Frontal cortex (tissue), 4 donors: Measurements from ENCODE around the gene USP9X. TPM values are rescaled to one million over a fixed set of nuclear protein-coding genes. Genes with fewer than 3 reads are reported as not detected.
"Not testable (repeated sequence)": the region's sequence is repeated elsewhere in the genome, so short reads cannot be mapped to it uniquely, and the experiment has no call there.

Source experiments
- DNase-seq, 2 donors: peaks; one replicate each; pipeline ENCODE4 v3.0.0; 2012; ENCODE audit warnings: low spot score in 2 of 2
- FAIRE-seq: peaks from 2 replicates; lab custom pipeline; 2012; peaks lifted over from hg19 to GRCh38; lab: Jason Lieb, UNC
- total RNA-seq: library from RNA; depleted of rRNA; stranded (reverse); fragments of >200 nt; gene quantifications from one replicate; pipeline ENCODE4 v1.2.3, GENCODE V29; 2014
- donor health status: control.
- donor health status: control.
- donor health status: control.

USP9X gene, protein sequence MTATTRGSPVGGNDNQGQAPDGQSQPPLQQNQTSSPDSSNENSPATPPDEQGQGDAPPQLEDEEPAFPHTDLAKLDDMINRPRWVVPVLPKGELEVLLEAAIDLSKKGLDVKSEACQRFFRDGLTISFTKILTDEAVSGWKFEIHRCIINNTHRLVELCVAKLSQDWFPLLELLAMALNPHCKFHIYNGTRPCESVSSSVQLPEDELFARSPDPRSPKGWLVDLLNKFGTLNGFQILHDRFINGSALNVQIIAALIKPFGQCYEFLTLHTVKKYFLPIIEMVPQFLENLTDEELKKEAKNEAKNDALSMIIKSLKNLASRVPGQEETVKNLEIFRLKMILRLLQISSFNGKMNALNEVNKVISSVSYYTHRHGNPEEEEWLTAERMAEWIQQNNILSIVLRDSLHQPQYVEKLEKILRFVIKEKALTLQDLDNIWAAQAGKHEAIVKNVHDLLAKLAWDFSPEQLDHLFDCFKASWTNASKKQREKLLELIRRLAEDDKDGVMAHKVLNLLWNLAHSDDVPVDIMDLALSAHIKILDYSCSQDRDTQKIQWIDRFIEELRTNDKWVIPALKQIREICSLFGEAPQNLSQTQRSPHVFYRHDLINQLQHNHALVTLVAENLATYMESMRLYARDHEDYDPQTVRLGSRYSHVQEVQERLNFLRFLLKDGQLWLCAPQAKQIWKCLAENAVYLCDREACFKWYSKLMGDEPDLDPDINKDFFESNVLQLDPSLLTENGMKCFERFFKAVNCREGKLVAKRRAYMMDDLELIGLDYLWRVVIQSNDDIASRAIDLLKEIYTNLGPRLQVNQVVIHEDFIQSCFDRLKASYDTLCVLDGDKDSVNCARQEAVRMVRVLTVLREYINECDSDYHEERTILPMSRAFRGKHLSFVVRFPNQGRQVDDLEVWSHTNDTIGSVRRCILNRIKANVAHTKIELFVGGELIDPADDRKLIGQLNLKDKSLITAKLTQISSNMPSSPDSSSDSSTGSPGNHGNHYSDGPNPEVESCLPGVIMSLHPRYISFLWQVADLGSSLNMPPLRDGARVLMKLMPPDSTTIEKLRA (N-terminal part only)
- 174 TPM for total RNA-seq

DNA sequence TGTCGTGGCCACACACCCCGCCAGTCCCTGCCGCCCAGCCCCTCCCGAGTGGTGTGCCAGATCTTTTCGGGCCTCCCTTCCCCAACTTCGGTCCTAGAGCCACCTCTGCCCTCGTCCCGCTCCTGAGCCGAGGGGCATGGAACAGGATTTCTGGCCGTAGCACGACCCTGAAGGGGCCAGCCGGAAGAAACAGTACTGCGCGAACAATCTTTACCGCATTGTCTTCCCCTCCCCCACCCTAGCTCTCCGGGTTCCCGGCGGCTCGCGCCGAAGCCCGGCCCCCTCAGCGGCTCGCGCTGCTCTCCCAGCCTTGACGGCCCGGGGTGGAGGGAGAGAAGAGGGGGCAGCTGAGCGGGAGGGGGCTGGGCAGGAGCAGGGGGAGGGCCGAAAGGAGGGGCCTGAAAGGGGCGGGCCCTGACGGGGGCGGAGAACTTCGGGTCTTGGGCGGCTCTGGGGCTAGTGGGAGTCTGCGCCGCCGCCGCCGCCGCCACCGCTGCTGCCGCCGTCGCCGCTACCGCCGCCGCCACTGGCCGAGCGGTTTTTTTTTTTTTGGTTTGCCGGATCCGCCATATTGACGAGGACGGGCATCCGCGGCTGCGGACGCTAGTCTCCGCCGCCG is at the start of gene USP9X:
TSS of gene USP9X (plus strand) at position 553 of the 619 bp plus-strand sequence. CDS start 38,184 bp downstream, outside the sequence.
- no peak for FAIRE-seq

DNA sequence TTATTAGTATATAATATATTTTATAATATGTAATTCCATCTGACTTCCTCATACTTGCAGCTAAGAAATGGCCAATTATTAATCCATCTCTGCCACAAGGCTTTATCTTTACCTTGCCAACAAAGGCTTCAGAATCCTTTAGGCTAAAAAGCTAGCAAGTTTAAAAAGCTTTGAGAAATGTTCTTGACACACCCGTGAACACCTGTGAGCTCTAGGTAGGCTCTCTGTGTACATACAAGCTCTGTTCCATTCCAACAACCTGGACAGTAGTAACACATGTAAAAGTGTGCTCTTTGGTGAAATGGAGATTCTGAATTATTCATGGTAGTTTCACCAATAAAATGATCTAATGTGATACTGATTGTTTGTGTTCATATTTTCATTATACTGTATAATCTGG is 49.7 kb upstream of the USP9X start:
- no peak for FAIRE-seq
- no peak for DNase-seq

More for the DNA sequence above, at the start of gene USP9X:
- peak; percentile 75 to 91 for DNase-seq

DNA sequence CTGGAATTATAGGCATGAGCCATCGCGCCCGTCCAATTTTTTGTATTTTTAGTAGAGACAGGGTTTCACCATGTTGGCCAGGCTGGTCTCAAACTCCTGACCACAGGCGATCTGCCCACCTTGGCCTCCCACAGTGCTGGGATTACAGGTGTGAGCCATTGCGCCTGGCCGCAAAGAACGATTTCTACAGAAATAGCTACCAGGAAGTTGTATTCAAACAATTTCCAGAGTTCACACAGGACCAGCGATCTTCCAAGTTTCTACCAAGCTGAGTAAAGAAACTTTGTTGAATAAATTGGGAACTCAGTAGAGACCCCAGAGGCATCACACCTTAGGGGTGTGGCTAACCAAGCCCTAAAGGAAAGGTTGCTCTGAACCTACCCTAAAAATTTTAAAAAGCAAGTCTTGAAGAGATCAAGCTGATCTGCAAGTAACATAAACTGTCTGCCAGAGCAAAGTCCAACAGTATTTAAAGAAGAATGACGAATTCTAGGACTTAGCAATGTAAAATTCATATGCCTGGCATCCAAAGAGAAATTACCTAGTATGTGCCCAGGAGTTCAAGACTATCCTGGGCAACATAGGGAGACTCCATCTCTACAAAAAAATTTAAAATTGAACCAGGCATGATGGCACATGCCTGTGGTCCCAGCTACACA is 48.4 kb upstream of the USP9X start:
- DNase-seq (no peak), FAIRE-seq (no peak)

DNA sequence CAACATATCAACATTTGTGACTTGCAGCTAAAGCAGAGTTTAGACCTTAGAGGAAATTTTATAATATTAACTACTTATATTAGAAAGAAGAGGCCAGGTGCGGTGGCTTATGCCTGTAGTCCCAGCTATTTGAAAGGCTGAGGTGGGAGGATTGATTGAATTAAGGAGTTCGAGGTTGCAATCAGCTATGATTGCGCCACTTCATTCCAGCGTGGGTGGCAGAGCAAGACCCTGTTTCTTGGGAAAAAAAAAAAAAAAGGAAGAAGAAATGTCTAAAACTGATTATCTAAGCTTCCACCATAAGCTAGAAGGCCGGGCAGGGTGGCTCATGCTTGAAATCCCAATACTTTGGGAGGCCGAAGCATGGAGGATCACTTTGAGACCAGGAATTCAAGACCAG is 42.0 kb upstream of the USP9X start:
- FAIRE-seq (no peak), DNase-seq (no peak)

DNA sequence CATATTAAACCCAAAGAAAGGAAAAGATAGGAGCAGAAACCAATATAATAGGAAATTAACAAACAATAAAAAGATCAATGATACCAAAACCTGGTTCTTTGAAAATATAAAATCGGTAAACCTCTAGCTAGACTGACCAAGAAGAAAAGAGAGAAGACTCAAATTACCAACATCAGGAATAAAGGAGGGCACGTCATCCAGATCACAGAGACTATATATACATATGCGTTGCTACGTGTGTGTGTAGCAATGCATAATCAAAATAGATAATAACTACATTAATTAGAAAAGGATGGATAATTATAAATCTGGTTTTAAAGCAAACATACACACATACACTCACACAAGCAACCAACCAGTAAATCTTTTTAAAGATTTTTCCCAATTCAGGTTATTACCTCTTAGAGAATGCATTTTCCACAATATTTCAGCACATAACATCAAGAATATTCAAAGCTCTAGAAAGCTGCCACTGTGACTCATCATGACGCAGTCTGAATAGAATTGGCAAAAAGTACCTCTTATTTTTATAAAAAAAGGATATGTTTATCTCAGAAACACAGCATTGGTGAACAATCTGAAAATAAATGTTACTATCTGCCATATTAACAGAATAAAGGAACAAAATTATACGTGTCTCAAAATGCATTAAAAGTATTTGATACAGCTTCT is 41.4 kb upstream of the USP9X start:
- FAIRE-seq (no peak), DNase-seq (no peak)

DNA sequence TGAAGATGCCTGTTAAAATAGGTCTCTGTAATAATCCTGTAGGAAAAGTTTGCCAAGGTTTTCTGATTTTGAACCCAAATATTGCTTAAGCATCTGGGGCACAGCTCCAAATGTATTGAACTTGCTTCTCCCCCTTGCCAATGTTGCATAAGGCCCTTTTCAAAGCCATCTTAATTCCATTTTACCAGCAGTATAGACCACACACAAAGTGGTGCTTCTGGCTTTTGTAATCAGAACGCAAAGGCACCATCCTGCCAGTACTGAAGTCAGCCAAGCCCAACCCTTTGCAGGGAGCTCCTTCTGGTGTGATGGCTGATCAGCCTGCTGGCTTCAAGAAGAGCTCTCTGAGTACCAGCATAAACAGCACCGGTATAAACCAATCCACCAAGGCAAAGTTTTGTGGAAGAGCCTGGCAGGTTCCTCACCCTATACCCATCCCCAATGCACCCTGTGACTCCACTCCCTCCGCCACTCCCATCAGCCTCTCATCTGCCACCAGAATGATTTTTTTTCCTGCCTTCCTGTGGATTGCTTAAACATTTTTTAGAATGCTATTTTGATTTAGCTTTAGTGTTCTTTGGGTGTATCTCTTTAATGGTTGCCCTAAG is 39.2 kb upstream of the USP9X start:
- FAIRE-seq (no peak), DNase-seq (no peak)

DNA sequence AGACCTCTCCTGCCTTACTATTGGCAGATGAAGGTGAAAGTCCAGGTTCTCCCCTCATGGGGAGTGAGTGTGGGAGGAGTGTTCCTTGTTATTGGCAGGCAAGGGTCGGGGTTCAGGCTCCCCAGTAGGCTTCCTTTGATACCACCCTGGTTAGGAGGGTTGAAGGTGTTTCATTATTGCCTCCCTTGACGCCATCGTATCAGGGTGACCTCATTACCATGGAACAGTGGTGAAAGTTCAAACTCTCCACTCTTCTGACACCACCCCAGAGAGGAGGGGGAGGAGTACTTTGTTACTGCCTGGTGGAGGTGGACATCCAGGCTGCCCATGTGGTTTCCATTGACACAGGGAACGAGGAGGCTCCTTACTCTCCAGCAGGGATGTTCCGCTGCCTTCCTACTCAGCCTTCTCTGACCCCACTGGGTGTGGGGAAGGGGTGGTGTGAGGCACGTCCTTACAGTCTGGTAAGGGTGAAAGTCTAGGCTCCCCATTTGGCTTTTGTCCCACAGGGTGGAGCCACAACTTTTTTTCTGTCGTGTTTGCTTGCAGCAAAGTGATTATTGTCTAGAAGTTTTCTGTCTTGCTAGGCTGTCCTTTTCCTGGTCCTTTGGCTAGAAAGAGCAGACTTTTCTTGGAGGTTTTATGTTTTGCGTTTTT is 37.2 kb upstream of the USP9X start:
- FAIRE-seq = no peak
- DNase-seq = no peak

DNA sequence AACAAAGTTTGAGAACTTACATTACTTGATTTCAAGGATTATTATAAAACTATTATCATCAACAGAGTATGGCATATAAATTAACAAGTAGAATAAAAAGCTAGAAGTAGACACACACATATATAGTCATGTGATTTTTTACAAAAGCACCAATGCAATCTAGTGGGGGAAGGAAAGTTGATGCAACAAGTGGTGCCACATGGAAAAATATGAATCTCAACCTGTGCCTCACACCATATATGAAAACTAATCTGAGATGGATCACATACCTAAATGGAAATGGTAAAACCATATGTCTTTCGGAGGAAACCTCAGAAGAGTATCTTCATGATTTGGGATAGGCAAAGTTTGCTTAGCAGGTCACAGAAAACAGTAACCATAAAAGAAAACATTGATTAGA is 34.9 kb upstream of the USP9X start:
- FAIRE-seq = no peak
- DNase-seq = no peak

DNA sequence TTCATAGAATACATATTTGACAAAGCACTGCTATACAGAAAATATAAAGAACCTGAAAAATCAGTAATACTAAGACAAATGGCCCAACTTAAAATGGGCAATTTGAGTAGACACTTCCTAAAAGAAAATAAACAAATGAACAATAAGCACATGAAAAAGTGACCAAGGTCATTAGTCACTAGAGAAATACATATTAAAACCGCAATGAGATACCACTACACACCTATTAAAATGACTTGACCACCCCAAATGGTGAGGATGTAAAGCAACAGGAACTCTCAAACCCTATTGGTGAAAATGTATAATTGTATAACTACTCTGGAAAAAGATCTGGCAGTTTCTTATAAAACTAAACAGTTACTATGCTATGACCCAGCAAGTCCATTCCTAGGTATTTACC is 34.0 kb upstream of the USP9X start:
- FAIRE-seq (no peak), DNase-seq (no peak)

DNA sequence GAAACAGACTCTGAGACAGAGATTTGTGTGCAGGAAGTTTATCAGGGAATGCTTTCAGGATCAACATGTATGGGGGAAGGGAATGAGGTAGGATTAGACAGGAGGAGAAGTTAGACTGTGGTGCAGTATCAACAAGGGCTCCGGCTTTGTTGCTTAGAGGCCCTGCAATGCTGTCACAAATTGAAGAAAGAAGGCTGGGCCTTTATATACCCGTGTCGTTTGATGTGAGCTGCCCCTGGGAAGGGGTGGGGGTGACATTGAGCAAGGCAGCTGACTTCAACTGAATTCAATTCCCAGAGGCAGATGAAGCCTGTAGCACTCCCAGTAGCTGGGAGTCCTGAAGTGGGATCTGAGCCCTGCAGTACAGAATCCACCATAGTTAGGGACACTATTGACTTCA is 29.5 kb upstream of the USP9X start:
- DNase-seq = no peak
- no peak for FAIRE-seq

DNA sequence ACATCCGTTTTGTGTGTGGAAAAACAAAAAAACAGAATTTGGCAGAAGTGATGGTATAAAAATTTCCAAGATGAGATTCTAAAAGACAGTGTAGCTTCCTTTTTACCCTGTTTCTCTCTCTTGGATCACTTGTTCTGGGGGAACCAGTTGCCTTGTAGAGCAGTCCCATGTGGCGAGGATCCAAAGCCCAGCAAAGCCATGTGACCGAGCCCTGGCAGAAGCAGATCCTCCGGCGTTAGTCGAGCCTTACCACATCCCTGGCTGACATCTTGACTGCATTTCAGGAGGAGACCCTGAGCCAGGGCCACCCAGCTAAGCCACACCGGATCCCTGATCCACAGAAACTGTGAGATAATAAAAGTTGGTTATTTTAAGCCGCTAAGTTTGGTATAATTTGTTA is 22.0 kb upstream of the USP9X start:
- not testable (repeated sequence) for DNase-seq, FAIRE-seq

DNA sequence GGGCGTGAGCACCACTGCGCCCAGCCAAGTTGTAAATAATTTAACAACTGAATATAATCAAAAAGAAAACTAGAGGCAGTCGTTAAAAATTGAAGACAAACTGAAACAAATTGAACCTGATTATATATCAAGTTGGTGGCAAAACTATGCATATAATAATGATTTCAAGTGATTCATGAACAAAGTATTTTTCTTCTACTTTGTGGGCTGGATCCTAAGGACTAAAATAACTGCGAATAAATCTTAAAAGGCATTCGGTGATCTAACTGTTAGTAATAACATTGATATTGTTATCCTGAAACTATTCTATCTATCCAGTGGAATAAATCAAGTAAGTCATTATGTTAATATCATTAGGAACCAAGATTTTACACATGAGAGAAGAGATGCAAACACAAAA is 21.2 kb upstream of the USP9X start:
- DNase-seq = no peak
- no peak for FAIRE-seq

DNA sequence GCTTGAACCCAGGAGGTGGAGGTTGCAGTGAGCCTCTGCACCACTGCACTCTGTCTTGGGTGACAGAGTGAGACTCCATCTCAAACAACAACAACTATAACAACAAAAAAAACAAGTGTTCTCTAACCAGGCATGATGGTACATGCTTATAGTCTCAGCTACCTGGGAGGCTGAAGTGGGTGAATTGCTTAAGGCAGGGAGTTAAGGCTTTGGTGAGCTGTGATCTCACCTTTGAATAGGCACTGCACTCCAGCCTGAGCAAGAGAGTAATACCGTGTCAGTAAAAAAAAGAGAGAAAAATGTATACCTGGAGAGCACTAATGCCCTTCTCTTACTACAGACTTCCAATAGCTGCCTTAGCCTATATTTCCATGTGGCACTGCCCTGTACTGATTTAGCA is 18.9 kb upstream of the USP9X start:
- DNase-seq (no peak), FAIRE-seq (no peak)

DNA sequence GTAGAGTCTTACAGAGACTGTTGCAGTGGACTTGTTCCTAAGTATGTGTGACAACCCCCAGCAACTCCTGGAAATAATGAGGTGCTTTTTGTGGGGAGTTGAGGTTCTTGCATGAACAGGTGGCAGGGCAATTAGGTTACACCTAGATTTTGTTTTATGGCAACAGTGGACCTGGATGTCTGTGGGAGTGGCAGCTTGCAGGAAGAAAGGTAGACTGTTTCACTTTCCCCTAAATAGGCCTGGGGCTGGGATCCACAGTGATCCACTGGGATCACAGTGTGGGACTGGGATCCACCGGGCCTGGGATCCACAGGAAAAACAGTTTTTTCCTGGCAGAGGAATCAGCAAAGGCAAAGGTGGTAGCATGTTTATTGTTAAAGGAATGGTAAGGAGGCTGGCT is 18.3 kb upstream of the USP9X start:
- FAIRE-seq = no peak
- no peak for DNase-seq

DNA sequence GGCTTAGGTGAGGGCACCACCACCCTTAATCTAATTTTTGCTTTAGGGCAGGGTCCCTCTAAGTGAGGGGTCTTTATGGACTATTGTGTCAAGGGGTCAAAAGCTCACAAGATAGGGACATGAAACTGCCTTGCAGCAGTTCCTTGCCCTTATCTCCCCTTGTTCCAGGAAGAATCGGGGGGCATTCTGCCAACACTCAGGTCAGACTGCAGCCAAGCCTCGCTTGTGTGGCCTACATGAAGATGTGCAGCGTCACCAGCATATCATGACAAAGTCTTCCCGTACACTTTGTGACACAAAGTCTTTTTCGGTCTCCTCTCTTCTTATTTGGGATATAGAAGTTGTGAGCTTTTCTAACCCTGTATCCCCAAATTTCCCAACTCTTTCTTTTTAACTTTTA is 17.5 kb upstream of the USP9X start:
- no peak for DNase-seq
- no peak for FAIRE-seq

DNA sequence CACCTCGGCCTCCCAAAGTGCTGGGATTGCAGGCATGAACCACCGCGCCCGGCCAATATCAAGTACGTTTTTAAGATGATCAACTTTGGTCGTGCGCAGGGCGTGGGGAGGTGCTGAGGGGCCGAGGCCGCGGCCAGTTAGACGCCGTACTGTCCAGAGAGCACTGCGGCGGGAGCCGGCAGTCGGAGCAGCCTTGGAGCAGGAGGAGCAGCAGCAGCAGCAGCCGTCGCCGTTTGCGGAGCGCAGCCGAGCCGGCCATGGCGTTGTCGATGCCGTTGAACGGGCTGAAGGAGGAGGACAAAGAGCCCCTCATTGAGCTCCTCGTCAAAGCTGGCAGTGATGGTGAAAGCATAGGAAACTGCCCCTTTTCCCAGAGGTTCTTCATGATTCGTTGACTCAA is 8.5 kb upstream of the USP9X start:
- DNase-seq (no peak), FAIRE-seq (no peak)

DNA sequence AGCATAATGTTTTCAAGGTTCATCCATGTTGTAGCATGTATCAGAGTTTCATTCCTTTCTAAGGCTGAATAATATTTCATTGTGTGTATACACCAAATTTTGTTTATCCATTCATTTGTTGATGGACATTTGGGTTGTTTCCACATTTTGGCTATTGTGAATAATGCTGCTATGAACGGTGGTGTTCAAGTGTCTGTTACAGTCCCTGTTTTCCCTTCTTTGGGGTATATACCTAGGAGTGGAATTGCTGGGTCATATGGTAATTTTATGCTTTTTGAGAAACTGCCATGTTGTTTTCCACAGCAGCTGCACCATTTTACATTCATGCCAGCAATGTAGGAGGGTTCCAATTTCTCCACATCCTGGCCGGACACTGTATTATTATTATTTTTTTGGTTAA is 3.4 kb upstream of the USP9X start:
- no peak for DNase-seq

DNA sequence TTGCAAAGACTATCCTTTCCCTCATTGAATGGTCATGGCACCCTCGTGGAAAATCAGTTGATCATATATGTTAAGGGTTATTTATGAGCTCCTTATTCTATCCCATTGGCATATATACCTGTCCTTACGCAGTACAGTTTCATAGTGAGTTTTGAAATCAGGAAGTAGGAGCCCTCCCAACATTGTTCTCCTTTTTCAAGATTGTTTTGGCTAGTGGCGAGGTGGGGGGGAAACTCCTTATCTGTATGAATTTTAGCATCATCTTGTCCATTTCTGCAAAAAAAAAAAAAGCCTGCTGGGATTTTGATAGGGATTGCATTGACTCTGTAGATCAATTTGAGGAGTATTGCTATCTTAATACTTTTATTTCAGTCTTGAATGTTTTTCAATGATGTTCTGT is 2.5 kb upstream of the USP9X start:
- FAIRE-seq (no peak), DNase-seq (no peak)

More for the DNA sequence above, 3.4 kb upstream of the USP9X start:
- no peak for FAIRE-seq
